Lower leg skin (tissue), 4 donors: Measurements from ENCODE around the gene WNT7B. TPM values are rescaled to one million over a fixed set of nuclear protein-coding genes. Genes with fewer than 3 reads are reported as not detected.

Source experiments
- DNase-seq, 2 donors: peaks; one replicate each; pipeline ENCODE4 v3.0.0-alpha.2; 2019; ENCODE audit warnings: low spot score in 2 of 2
- H3K4me3 ChIP-seq: fragments of 200-600 bp; sonication (generic); 2 replicates; pipeline ENCODE4 v1.5.1; 2017; ENCODE audit warnings: mild to moderate bottlenecking, low read depth; ENCODE audit not compliant: poor library complexity, severe bottlenecking
- CTCF ChIP-seq, 3 donors: fragments of 450-650 bp; IDR thresholded peaks; one replicate each; pipeline ENCODE4 v1.5.1; 2016; ENCODE audit warnings: antibody characterized with exemption in 3 of 3, mild to moderate bottlenecking in 3 of 3, moderate library complexity in 2 of 3
- POLR2A ChIP-seq, 2 donors: fragments of 450-650 bp; IDR thresholded peaks; one replicate each; pipeline ENCODE4 v1.6.1; 2016 to 2017; ENCODE audit warnings: antibody characterized with exemption in 2 of 2, mild to moderate bottlenecking in 1 of 2, moderate library complexity in 1 of 2
- WGBS, 2 donors: methylation state at CpG; one replicate each; pipeline ENCODE4 v1.1.5; 2018; 5-methylcytosine and 5-hydroxymethylcytosine counted together
- intact Hi-C: fragments of 100-400 bp; cut with DNase I; formaldehyde crosslinking; loops from one replicate; pipeline ENCODE4 v1.15.0; 2023; ENCODE audit warnings: low total_unique reads
- total RNA-seq, 4 donors: library from RNA; depleted of rRNA; stranded (reverse); fragments of >200 nt; gene quantifications; one replicate each; pipeline ENCODE4 v1.1.0, GENCODE V29; 2016

WNT7B gene
- total RNA-seq, 4 donors from 2014 or later = 26.4 to 39.9 (median 33.9) TPM

DNA sequence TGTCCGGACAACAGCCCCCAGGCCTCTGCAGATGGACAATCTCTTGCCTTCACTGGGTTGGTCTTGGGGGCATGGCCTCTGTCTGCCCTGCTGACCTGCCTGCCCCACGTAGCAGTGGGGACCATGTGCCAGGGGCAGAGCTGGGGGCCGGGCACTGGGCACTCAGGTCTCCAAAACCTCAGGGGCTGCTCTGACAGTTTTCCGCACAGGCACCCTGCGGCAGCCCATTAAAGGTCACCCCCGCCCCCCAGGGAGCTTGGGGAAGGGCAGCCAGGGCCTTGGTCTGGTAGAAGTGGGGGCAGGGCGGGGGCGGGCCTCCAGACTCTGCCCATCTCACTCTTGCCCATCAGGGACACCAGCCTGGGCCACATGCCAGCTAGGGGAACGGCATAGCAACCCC, 49.9 kb downstream of the WNT7B start:
- WGBS, 2 donors = 79 to 81% methylated on average over 3 to 7 of the region's 9 CpGs
- H3K4me3 ChIP-seq = no peak overlapping the region
- intact Hi-C loops = no loop called here
- no peak for DNase-seq
- TF ChIP-seq POLR2A (IDR thresholded peaks at IDR 0.05) (no peak), CTCF (IDR thresholded peaks at IDR 0.05) (no peak)

DNA sequence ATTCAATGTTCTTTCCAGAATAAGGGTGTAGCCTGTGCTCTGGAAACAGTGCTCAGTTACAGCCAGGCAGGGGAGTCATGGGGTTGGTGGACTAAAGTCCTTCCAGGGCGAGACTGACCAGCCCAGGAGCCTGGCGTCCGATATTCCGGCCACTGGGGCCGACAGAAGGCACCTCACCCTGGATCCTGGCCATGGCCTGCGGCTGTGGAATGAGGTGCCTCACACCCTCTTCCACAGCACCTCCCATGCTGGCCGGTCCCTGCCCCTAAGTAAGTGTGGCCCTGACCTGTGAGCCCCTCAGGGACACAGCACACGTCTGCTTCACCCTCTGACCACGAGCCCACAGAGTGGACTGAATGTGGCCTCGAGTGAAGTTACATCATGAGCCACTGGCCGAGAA, 50.5 kb downstream of the WNT7B start:
- TF ChIP-seq POLR2A (IDR thresholded peaks at IDR 0.05) = no peak
- no peak for TF ChIP-seq CTCF (IDR thresholded peaks at IDR 0.05)
- no peak overlapping the region for H3K4me3 ChIP-seq
- intact Hi-C loops = no loop called here
- no peak for DNase-seq
- WGBS, 2 donors = 73 to 82% methylated on average over 11 of the region's 11 CpGs

DNA sequence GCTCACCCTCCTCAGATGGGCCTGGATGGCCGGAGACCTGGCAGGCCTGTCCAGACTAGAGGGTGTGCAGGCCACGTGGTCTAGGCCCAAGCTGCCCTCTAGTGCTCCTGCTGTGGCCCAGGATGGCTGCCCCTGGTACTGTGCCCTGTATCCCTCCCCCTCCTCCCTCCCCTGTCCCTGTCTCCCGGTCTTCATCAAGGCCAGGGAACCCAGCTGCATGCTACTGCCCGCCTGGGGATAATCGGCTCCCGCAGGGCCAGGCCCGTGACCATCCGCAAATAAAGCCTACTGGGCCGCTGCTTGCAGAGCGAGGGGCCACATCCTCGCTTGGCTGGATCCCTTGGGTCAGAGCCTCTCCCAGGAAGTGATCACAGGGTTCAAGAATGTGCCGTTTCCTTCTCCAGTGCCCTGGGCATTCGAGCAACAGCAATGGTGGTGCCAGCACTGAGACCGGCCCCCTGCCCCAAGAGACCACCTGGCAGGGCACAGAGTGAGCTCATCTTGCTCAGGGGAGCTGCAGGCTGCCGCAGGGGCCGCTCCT, 51.1 kb downstream of the WNT7B start:
- intact Hi-C loops = no loop called here
- WGBS, 2 donors = 75 to 86% methylated on average over 13 to 15 of the region's 16 CpGs
- DNase-seq = no peak
- no peak overlapping the region for H3K4me3 ChIP-seq
- TF ChIP-seq CTCF (IDR thresholded peaks at IDR 0.05) (no peak), POLR2A (IDR thresholded peaks at IDR 0.05) (no peak)

DNA sequence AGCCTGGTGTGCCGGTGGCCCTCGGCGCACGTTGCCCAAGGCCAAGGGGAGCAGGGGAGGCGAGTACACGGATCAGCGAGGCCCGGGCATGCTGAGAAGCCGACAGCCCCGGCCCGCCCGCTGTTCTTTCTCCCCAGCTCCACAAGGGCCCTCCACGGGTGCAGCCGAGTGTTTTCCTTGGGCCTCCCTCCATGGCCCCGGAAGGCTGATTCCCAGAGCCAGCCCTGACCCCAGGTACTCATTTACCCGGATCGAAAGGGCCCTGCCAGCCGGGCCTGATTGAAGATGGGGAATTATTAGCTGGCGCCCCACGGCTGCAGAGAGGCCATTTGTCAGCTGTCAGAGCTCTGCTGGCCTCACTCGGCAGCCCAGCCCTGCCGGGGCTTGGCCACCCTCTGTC, 53.1 kb downstream of the WNT7B start:
- WGBS, 2 donors = 51 to 52% methylated on average over 17 to 22 of the region's 22 CpGs
- intact Hi-C loops = no loop called here

DNA sequence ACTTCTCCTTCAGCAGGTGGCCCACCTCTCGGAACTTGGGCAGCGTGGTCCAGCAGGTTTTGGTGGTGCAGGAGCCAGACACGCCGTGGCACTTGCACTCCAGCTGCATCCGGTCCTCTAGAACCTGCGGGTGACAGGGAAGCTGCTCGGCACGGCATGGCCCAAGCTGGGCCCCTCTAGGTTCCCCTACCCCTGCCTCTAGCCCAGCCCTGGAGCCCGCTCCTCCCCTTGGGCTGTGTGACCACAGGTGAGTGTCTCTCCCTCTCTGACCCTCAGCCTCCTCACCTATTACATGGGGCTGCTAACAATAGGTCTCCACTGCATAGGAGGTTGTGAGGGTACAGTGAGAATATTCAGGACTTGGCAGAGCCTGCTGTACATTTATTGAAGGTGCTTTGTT, 53.8 kb downstream of the WNT7B start:
- intact Hi-C loops = no loop called here
- no peak for DNase-seq
- no peak overlapping the region for H3K4me3 ChIP-seq
- WGBS, 2 donors = 91 to 93% methylated on average over 7 to 9 of the region's 9 CpGs
- TF ChIP-seq CTCF (IDR thresholded peaks at IDR 0.05) (no peak), POLR2A (IDR thresholded peaks at IDR 0.05) (no peak)

More for the DNA sequence above, 53.1 kb downstream of the WNT7B start:
- no peak for TF ChIP-seq POLR2A (IDR thresholded peaks at IDR 0.05)
- no peak for TF ChIP-seq CTCF (IDR thresholded peaks at IDR 0.05)
- no peak for DNase-seq
- H3K4me3 ChIP-seq = no peak overlapping the region

DNA sequence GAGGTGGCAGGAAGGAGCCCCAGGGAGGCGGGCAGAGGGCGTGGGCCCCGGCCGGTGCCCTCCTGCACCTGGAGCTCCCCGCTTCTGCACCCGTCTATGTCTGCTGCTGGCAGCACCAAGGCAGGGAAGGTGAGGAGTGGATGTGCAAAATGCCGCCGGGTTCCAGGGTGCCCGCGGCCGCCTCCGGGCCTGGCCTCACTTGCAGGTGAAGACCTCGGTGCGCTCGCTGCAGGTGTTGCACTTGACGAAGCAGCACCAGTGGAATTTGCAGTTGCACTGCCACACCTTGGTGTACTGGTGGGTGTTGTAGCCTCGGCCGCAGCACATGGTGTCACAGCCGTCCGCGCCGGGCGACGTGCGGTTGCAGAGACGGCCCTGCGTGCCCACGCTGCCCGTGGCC, 54.3 kb downstream of the WNT7B start:
- DNase-seq = no peak
- no peak for TF ChIP-seq POLR2A (IDR thresholded peaks at IDR 0.05)
- no peak for TF ChIP-seq CTCF (IDR thresholded peaks at IDR 0.05)
- 92 to 93% methylated on average over 29 of the region's 29 CpGs for WGBS, 2 donors
- no peak overlapping the region for H3K4me3 ChIP-seq
- intact Hi-C loops = no loop called here
